H9 (cell line): ENCODE measurements around the gene ITPR1. TPM values are rescaled to one million over a fixed set of nuclear protein-coding genes. Genes with fewer than 3 reads are reported as not detected.

ENCODE experiments used
- DNase-seq: peaks from one replicate; pipeline ENCODE4 v3.0.0-alpha.2; 2017
- H2AFZ ChIP-seq: one replicate; pipeline ENCODE4 v1.6.1; 2013; ENCODE audit warnings: mild to moderate bottlenecking, low read length, control low read depth, moderate library complexity
- H2AK5ac ChIP-seq: 2 replicates; pipeline ENCODE4 v1.6.1; 2013; ENCODE audit warnings: low read length, control low read depth, mixed read lengths; ENCODE audit not compliant: insufficient read length
- H2BK120ac ChIP-seq: one replicate; pipeline ENCODE4 v1.6.1; 2013; ENCODE audit warnings: low read depth, mild to moderate bottlenecking, low read length, control low read depth, inconsistent platforms; ENCODE audit not compliant: poor library complexity, severe bottlenecking
- H2BK12ac ChIP-seq: 2 replicates; pipeline ENCODE4 v1.6.1; 2013; ENCODE audit warnings: low read length, control low read depth, mixed read lengths, low read depth; ENCODE audit not compliant: insufficient read length
- H2BK15ac ChIP-seq: 2 replicates; pipeline ENCODE4 v1.6.1; 2013; ENCODE audit warnings: low read depth, low read length, control low read depth
- H2BK20ac ChIP-seq: one replicate; pipeline ENCODE4 v1.6.1; 2013; ENCODE audit warnings: low read depth, mild to moderate bottlenecking, low read length, control low read depth, inconsistent platforms; ENCODE audit not compliant: poor library complexity, severe bottlenecking
- H2BK5ac ChIP-seq: 2 replicates; pipeline ENCODE4 v1.6.1; 2013; ENCODE audit warnings: low read length, control low read depth, mixed read lengths; ENCODE audit not compliant: insufficient read length
- H3K14ac ChIP-seq: 2 replicates; pipeline ENCODE4 v1.6.1; 2013; ENCODE audit warnings: low read length, control low read depth; ENCODE audit not compliant: insufficient read depth
- H3K18ac ChIP-seq: 2 replicates; pipeline ENCODE4 v1.6.1; 2013; ENCODE audit warnings: low read depth, mild to moderate bottlenecking, mixed read lengths, low read length, control low read depth; ENCODE audit not compliant: insufficient read length
- H3K23ac ChIP-seq: 2 replicates; pipeline ENCODE4 v1.6.1; 2013; ENCODE audit warnings: low read length, control low read depth, mixed read lengths, low read depth; ENCODE audit not compliant: insufficient read length
- H3K23me2 ChIP-seq: 2 replicates; pipeline ENCODE4 v1.6.1; 2013; ENCODE audit warnings: low read depth, mild to moderate bottlenecking, mixed read lengths, low read length, control low read depth; ENCODE audit not compliant: insufficient read length, poor library complexity, severe bottlenecking
- H3K27ac ChIP-seq: 2 replicates; pipeline ENCODE4 v1.5.1; 2013; ENCODE audit warnings: low read length, control low read depth, mixed read lengths, low read depth; ENCODE audit not compliant: insufficient read length
- H3K27me3 ChIP-seq: 2 replicates; pipeline ENCODE4 v1.6.1; 2013; ENCODE audit warnings: low read length, control low read depth, inconsistent platforms; ENCODE audit not compliant: insufficient read depth
- H3K4ac ChIP-seq: 2 replicates; pipeline ENCODE4 v1.6.1; 2013; ENCODE audit warnings: low read depth, mild to moderate bottlenecking, control low read depth, inconsistent platforms, low read length, moderate library complexity
- H3K4me1 ChIP-seq: 2 replicates; pipeline ENCODE4 v1.6.1; 2013; ENCODE audit warnings: low read length, control low read depth, inconsistent platforms; ENCODE audit not compliant: insufficient read depth
- H3K4me2 ChIP-seq: 2 replicates; pipeline ENCODE4 v1.6.1; 2013; ENCODE audit warnings: low read length, control low read depth, mixed read lengths; ENCODE audit not compliant: insufficient read length, insufficient read depth
- H3K56ac ChIP-seq: 2 replicates; pipeline ENCODE4 v1.6.1; 2013; ENCODE audit warnings: low read depth, mild to moderate bottlenecking, mixed read lengths, low read length, control low read depth; ENCODE audit not compliant: insufficient read length
- H3K79me1 ChIP-seq: 2 replicates; pipeline ENCODE4 v1.6.1; 2013; ENCODE audit warnings: low read depth, mild to moderate bottlenecking, moderate library complexity, low read length, control low read depth, inconsistent platforms; ENCODE audit not compliant: insufficient read depth, poor library complexity, severe bottlenecking
- H3K79me2 ChIP-seq: 2 replicates; pipeline ENCODE4 v1.6.1; 2013; ENCODE audit warnings: low read length, control low read depth, inconsistent platforms; ENCODE audit not compliant: insufficient read depth
- H3K9ac ChIP-seq: 2 replicates; pipeline ENCODE4 v1.6.1; 2013; ENCODE audit warnings: low read length, control low read depth, mixed read lengths; ENCODE audit not compliant: insufficient read length; ENCODE audit errors: extremely low read depth
- H3K9me3 ChIP-seq: one replicate; pipeline ENCODE4 v1.6.1; 2013; ENCODE audit warnings: low read depth, low read length, inconsistent platforms; ENCODE audit not compliant: control insufficient read depth
- H3T11ph ChIP-seq: one replicate; pipeline ENCODE4 v1.6.1; 2013; ENCODE audit warnings: mild to moderate bottlenecking, low read length, control low read depth, inconsistent platforms
- H4K20me1 ChIP-seq: one replicate; pipeline ENCODE4 v1.6.1; 2013; ENCODE audit not compliant: control insufficient read depth, insufficient read length, insufficient read depth
- H4K5ac ChIP-seq: 2 replicates; pipeline ENCODE4 v1.6.1; 2013; ENCODE audit warnings: low read depth, mild to moderate bottlenecking, mixed read lengths, low read length, control low read depth; ENCODE audit not compliant: insufficient read length
- H4K8ac ChIP-seq: replicated peaks from 2 replicates; pipeline ENCODE4 v1.6.1; 2013; ENCODE audit warnings: low read length, control low read depth, mixed read lengths, low read depth; ENCODE audit not compliant: insufficient read length
- H4K91ac ChIP-seq: 2 replicates; pipeline ENCODE4 v1.6.1; 2013; ENCODE audit warnings: low read depth, mild to moderate bottlenecking, moderate library complexity, mixed read lengths, low read length, control low read depth; ENCODE audit not compliant: insufficient read length
- H3K27ac Mint-ChIP-seq, 3 experiments: 2 replicates in 2 of 3; 3 replicates in 1 of 3; pipeline ENCODE4 v1.8.0; 2020 to 2021; ENCODE audit warnings: mixed read lengths in 3 of 3, mild to moderate bottlenecking in 1 of 3, moderate library complexity in 1 of 3
- H3K27me3 Mint-ChIP-seq: 2 replicates; pipeline ENCODE4 v1.8.0; 2021; ENCODE audit warnings: low read depth, mild to moderate bottlenecking, moderate library complexity, mixed read lengths
- H3K36me3 Mint-ChIP-seq, 3 experiments: 2 replicates in 2 of 3; 3 replicates in 1 of 3; pipeline ENCODE4 v1.8.0; 2020 to 2021; ENCODE audit warnings: low read depth in 3 of 3, mixed read lengths in 3 of 3; ENCODE audit not compliant: insufficient read depth in 1 of 3
- H3K4me1 Mint-ChIP-seq, 2 experiments: 2 replicates each; pipeline ENCODE4 v1.8.0; 2020; ENCODE audit warnings: mixed read lengths in 2 of 2
- H3K4me3 Mint-ChIP-seq, 2 experiments: 2 replicates in 1 of 2; 3 replicates in 1 of 2; pipeline ENCODE4 v1.8.0; 2020 to 2021; ENCODE audit warnings: mild to moderate bottlenecking in 2 of 2, mixed read lengths in 2 of 2, moderate library complexity in 1 of 2
- H3K9me3 Mint-ChIP-seq, 2 experiments: 2 replicates in 1 of 2; 3 replicates in 1 of 2; pipeline ENCODE4 v1.8.0; 2020; ENCODE audit warnings: mild to moderate bottlenecking in 2 of 2, mixed read lengths in 2 of 2, moderate library complexity in 1 of 2
- WGBS: extraction: QIAGEN DNeasy Blood & Tissue Kit; methylation state at CpG from one replicate; pipeline ENCODE4 v1.1.7; 2013; ENCODE audit warnings: missing lambda C conversion rate, low lambda C conversion rate, mixed read lengths; ENCODE audit not compliant: insufficient read length; ENCODE audit errors: extremely low coverage; 5-methylcytosine and 5-hydroxymethylcytosine counted together
- total RNA-seq: library from RNA; stranded (reverse); gene quantifications from 2 replicates; pipeline ENCODE4 v1.2.1, GENCODE V29; 2021
- TF ChIP-seq, protein P1 (sequence below): fragments of 200-600 bp; sonication (generic); conservative IDR thresholded peaks from 3 replicates; pipeline ENCODE4 v1.8.0; 2021; ENCODE audit warnings: antibody characterized with exemption, mild to moderate bottlenecking

ITPR1 gene
- total RNA-seq, 1 experiment from 2014 or later: 4.2 TPM

DNA sequence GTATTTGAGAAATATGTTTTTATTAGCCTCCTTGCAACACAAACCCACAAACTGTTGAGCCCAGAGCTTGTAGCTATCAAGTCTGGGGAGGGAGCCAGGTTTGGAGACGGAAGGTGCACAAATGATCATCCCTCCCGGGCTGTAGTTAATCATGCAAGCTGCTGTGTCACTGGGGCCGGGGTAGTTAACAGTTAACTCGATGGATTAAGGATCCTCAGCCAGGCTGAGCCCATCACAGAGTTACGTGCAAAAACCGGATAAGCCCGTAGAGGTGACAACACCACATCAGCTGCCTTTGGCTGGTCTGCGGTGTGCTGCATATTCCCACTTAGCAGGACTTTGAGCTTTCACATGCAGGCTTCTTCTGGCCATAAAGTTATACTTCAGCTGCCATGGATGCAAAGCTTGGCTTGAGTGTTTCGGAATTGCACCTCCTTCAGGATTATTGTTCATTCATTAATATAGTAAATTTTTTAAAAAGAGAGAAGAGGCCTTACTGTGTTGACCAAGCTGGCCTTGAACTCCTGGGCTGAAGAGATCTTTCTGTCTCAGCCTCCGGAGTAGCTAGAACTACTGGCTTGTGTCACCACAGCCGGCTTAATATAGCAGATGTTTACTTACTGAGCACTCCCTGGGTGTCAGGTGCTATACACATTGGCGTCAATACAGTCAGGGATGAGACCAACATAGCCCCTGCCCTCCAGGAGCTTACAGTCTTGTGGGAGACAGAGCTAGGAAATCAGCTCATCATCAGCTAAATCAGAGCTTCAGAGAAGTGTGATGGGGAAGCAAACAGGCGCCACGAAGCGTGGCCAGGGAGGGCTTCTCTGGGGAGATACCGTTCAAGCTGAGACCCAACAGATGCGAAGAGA is 259.3 kb downstream of the ITPR1 start:
- Histone ChIP-seq H2BK5ac (no peak overlapping the region), H2BK12ac (no peak overlapping the region), H4K8ac (no peak overlapping the region), H3K23me2 (no peaks in the 10 kb centered on the region), H3K4ac (no peak overlapping the region), H3K9ac (no peak overlapping the region), H3K56ac (no peak overlapping the region), H3K23ac (no peak overlapping the region), H4K5ac (no peak overlapping the region), H4K20me1 (no peaks in the 10 kb centered on the region), H3K79me2 (no peaks in the 10 kb centered on the region), H3K4me1 (peaks cover 2% of the 10 kb centered on the region; the same call in 1 of the 2 replicates), H2BK20ac (no peak overlapping the region), H2AFZ (no peak overlapping the region), H3K4me2 (no peak overlapping the region), H3K27me3 (no peaks in the 10 kb centered on the region), H2BK15ac (no peak overlapping the region), H3K14ac (no peak overlapping the region), H2BK120ac (no peak overlapping the region), H3K18ac (no peak overlapping the region), H3K9me3 (no peaks in the 10 kb centered on the region), H3K27ac (no peak overlapping the region), H2AK5ac (no peak overlapping the region), H3T11ph (no peak overlapping the region), H3K79me1 (no peaks in the 10 kb centered on the region), H4K91ac (no peak overlapping the region)
- Mint-ChIP-seq H3K27me3 (no peaks in the 10 kb centered on the region), H3K4me1 (peaks cover 13 to 17% of the 10 kb centered on the region in 2 experiments), H3K4me3 (no peak overlapping the region), H3K27ac (peak overlapping the region in 1 of 3 experiments; percentile 89; a peak in 1 of 7 replicates), H3K9me3 (no peaks in the 10 kb centered on the region), H3K36me3 (peaks cover 0 to 2% (median 0%) of the 10 kb centered on the region in 3 experiments; a peak in 2 of 7 replicates)
- no peak for DNase-seq
- TF ChIP-seq, protein P1, sequence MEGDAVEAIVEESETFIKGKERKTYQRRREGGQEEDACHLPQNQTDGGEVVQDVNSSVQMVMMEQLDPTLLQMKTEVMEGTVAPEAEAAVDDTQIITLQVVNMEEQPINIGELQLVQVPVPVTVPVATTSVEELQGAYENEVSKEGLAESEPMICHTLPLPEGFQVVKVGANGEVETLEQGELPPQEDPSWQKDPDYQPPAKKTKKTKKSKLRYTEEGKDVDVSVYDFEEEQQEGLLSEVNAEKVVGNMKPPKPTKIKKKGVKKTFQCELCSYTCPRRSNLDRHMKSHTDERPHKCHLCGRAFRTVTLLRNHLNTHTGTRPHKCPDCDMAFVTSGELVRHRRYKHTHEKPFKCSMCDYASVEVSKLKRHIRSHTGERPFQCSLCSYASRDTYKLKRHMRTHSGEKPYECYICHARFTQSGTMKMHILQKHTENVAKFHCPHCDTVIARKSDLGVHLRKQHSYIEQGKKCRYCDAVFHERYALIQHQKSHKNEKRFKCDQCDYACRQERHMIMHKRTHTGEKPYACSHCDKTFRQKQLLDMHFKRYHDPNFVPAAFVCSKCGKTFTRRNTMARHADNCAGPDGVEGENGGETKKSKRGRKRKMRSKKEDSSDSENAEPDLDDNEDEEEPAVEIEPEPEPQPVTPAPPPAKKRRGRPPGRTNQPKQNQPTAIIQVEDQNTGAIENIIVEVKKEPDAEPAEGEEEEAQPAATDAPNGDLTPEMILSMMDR: no peak
- no CpG with 5 or more reads among the region's 17 CpGs for WGBS
